ENCODE data around the gene SLC26A8. TPM values are rescaled to one million over a fixed set of nuclear protein-coding genes. Genes with fewer than 3 reads are reported as not detected.

SLC26A8 gene
- total RNA-seq, 1 donor from 2014 or later: not detected

- no peak overlapping the region for H3K4me3 ChIP-seq
- TF ChIP-seq CTCF (IDR thresholded peaks at IDR 0.05; ENCODE audit: borderline replicate concordance): no peak
- H3K9me3 ChIP-seq (replicated peaks): no peaks in the 10 kb centered on the region
- H3K27me3 ChIP-seq (ENCODE audit: low read depth): peaks cover 42% of the 10 kb centered on the region
- H3K36me3 ChIP-seq: no peaks in the 10 kb centered on the region
- intact Hi-C loops (cut with micrococcal nuclease): no loop called here
- H3K27ac ChIP-seq (replicated peaks): no peak overlapping the region
- H3K4me1 ChIP-seq: no peaks in the 10 kb centered on the region
- DNase-seq: no peak
Observed at GRCh38 chr6:35955521-35955920, 68.9 kb downstream of the SLC26A8 start.

GRCh38 chr6:35955071-35955470 lies 69.4 kb downstream of the SLC26A8 start:
- Histone ChIP-seq H3K4me3 (no peak overlapping the region), H3K27me3 (ENCODE audit: low read depth) (peaks cover 38% of the 10 kb centered on the region), H3K9me3 (replicated peaks) (no peaks in the 10 kb centered on the region), H3K36me3 (no peaks in the 10 kb centered on the region), H3K4me1 (no peaks in the 10 kb centered on the region), H3K27ac (replicated peaks) (no peak overlapping the region)
- intact Hi-C loops (cut with micrococcal nuclease): no loop called here
- DNase-seq: no peak
- no peak for TF ChIP-seq CTCF (IDR thresholded peaks at IDR 0.05; ENCODE audit: borderline replicate concordance)

GRCh38 chr6:35954333-35954732 lies 70.1 kb downstream of the SLC26A8 start:
- TF ChIP-seq CTCF (IDR thresholded peaks at IDR 0.05; ENCODE audit: borderline replicate concordance): no peak
- intact Hi-C loops (cut with micrococcal nuclease): no loop called here

GRCh38 chr6:35948725-35949124 lies 75.7 kb downstream of the SLC26A8 start:
- H3K27me3 ChIP-seq (ENCODE audit: low read depth): no peaks in the 10 kb centered on the region
- no peak for TF ChIP-seq CTCF (IDR thresholded peaks at IDR 0.05; ENCODE audit: borderline replicate concordance)
- H3K9me3 ChIP-seq (replicated peaks): no peaks in the 10 kb centered on the region
- H3K4me3 ChIP-seq: no peak overlapping the region
- intact Hi-C loops (cut with micrococcal nuclease): no loop called here
- no peak for DNase-seq
- H3K27ac ChIP-seq (replicated peaks): no peak overlapping the region
- H3K4me1 ChIP-seq: no peaks in the 10 kb centered on the region
- no peaks in the 10 kb centered on the region for H3K36me3 ChIP-seq

More at GRCh38 chr6:35954333-35954732, 70.1 kb downstream of the SLC26A8 start:
- peaks cover 32% of the 10 kb centered on the region for H3K27me3 ChIP-seq (ENCODE audit: low read depth)
- H3K9me3 ChIP-seq (replicated peaks): no peaks in the 10 kb centered on the region
- H3K4me1 ChIP-seq: no peaks in the 10 kb centered on the region
- no peak overlapping the region for H3K27ac ChIP-seq (replicated peaks)
- H3K4me3 ChIP-seq: no peak overlapping the region
- DNase-seq: no peak
- H3K36me3 ChIP-seq: no peaks in the 10 kb centered on the region

GRCh38 chr6:35945650-35946025 lies 78.8 kb downstream of the SLC26A8 start:
- intact Hi-C loops (cut with micrococcal nuclease): no loop called here
- no peak for DNase-seq
- Histone ChIP-seq H3K36me3 (no peaks in the 10 kb centered on the region), H3K27me3 (ENCODE audit: low read depth) (peaks cover 1% of the 10 kb centered on the region), H3K4me1 (no peaks in the 10 kb centered on the region), H3K9me3 (replicated peaks) (no peaks in the 10 kb centered on the region), H3K4me3 (no peak overlapping the region), H3K27ac (replicated peaks) (no peak overlapping the region)
- TF ChIP-seq CTCF (IDR thresholded peaks at IDR 0.05; ENCODE audit: borderline replicate concordance): no peak

- H3K36me3 ChIP-seq: no peaks in the 10 kb centered on the region
- H3K27me3 ChIP-seq (ENCODE audit: low read depth): peaks cover 12% of the 10 kb centered on the region
- H3K4me3 ChIP-seq: no peak overlapping the region
- intact Hi-C loops (cut with micrococcal nuclease): no loop called here
- no peaks in the 10 kb centered on the region for H3K4me1 ChIP-seq
- H3K9me3 ChIP-seq (replicated peaks): no peaks in the 10 kb centered on the region
- H3K27ac ChIP-seq (replicated peaks): no peak overlapping the region
- TF ChIP-seq CTCF (IDR thresholded peaks at IDR 0.05; ENCODE audit: borderline replicate concordance): no peak
- no peak for DNase-seq
Observed at GRCh38 chr6:35943390-35943789, 81.1 kb downstream of the SLC26A8 start.
